DMS53 (cell line): ENCODE measurements around the gene MRPS2.
"Not testable (repeated sequence)": the region's sequence is repeated elsewhere in the genome, so short reads cannot be mapped to it uniquely, and the experiment has no call there.

ENCODE experiments used
- DNase-seq: peaks from one replicate; lab custom pipeline; 2025; lab: John Stamatoyannopoulos, UW

MRPS2 gene

DNA sequence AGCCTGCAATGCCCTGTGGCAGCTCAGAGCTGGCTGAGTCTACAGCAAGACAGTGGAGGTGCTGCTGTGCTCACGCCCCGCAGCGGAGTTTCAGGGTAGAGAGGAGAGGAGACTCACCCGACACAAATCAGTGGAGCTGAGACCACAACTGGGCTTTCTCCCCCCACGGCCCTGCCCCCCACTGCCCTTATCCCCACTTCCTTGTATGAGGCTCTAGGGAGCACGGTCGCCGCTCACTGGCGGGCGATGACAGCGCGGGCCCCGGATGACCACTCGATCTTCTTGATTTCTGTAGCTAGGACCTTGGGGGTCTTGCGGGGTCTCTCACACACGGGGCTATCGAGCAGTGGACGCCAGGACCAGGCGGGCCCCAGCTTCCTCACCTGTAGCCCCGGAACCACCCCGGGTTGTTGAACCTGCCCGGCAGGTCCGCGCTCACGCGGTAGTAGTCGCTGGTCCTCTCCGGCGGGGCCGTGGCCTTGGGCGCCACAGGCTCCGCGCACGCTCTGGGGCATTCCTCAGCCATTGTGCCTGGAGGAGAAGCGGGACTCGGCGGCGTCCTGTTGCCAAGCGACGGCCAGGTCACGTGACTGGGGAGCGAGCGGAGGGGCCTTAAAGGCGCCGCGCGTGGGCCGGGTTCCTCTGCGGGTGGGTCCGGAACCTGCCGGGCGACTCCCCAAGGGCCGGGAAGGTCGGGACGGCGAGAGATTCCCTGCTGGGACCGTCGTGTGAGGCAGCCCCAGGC is 984 bp upstream of the MRPS2 start:
- DNase-seq: peak; percentile 97

DNA sequence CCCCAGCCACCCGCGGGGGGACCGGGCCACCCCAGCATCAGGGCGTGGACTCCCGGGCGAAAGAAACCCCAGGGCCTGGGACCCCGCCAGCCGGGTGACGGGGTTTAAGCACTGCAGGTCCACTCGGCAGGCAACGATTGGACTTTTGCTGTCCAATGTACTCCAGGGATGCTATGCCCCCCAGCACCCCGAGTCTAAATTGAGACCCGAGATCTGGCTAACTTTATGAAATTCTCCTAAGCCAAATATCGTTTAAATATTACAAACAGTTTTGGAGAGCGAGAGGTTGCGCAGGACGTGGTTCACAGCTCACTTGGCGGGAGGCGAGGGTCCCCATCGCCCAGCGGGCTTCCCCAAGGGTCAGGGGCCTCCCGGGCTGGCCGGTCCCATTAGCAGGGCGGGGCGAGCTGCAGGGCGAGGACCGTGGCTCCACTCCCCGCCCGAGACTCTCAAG is 384 bp upstream of the MRPS2 start:
- DNase-seq: peak; percentile 71

- DNase-seq: peak; percentile 36
Observed at GRCh38 chr9:135501261-135502167, 1.0 kb downstream of the MRPS2 start.

DNA sequence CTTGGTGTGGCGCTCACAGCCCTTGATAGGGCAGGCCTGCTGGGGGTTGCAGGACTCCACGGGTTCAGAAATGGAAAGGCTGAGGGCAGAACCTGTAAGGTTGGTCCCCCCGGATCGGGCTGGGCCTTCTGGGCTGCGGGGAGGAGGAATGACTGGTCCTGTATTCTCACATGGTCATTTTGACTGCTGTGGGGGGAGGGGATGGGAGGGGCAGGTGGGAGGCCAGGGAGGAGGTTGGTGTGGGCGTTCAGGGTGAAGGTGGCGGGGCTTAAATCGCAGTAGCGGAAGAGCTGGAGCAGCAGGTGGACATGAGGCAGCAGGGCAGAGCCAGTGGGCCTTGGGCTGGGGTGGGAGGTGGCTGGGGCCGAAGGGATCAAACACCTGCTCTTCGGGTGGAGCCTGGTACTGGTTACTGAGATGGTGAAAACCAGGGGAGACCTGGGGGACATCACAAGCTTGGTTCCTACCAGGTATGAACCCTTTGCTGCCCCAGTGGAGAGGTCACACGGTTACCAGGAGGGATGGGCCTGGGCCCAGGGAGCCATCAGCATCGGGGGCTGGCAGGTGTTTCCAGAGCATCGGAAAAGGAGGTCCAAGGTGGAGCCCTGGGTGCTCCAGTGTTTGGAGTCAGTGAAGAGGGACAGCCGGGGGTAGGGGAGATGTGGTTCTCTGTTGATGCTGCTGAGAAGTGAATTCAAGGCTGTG is 1.8 kb downstream of the MRPS2 start:
- no peak for DNase-seq

DNA sequence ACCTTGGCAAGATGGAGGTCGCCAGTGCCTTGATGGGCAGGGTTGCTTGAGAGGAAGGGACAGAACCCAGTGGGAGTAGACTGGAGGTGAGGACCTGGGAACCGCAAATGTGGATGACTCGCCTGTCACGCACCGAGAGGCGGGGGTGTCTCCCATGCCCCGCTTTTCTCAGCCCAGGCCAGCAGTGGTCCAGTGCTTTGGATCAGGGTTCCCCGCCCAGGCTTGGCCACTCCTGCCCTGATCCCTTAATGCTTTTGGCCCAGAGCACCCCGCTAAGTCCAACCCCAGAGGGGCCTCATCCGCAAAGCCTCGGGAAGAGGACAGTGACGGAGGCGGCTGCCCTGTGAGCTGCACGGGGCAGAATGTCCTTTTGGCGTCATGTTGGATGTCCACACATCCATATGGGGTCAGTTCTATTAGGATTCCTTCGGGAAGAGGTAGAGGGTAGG is 2.4 kb downstream of the MRPS2 start:
- DNase-seq: no peak

DNA sequence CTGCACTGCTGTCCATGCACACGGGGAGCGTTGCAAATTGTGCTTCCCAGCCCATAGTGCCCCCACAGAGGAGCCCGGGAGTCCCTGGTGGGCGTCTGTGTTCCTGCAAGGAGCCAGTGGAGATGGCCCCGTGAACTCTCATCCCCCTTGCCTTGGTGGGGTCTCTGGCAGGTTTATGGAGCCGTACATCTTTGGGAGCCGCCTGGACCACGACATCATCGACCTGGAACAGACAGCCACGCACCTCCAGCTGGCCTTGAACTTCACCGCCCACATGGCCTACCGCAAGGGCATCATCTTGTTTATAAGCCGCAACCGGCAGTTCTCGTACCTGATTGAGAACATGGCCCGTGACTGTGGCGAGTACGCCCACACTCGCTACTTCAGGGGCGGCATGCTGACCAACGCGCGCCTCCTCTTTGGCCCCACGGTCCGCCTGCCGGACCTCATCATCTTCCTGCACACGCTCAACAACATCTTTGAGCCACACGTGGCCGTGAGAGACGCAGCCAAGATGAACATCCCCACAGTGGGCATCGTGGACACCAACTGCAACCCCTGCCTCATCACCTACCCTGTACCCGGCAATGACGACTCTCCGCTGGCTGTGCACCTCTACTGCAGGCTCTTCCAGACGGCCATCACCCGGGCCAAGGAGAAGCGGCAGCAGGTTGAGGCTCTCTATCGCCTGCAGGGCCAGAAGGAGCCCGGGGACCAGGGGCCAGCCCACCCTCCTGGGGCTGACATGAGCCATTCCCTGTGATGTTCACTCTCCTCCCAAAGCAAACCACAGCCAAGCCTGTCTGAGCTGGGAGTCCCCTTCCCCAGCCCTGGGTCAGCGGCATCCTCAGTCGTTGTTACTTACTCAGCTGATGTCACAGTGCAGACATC is 3.1 kb downstream of the MRPS2 start:
- DNase-seq: no peak

DNA sequence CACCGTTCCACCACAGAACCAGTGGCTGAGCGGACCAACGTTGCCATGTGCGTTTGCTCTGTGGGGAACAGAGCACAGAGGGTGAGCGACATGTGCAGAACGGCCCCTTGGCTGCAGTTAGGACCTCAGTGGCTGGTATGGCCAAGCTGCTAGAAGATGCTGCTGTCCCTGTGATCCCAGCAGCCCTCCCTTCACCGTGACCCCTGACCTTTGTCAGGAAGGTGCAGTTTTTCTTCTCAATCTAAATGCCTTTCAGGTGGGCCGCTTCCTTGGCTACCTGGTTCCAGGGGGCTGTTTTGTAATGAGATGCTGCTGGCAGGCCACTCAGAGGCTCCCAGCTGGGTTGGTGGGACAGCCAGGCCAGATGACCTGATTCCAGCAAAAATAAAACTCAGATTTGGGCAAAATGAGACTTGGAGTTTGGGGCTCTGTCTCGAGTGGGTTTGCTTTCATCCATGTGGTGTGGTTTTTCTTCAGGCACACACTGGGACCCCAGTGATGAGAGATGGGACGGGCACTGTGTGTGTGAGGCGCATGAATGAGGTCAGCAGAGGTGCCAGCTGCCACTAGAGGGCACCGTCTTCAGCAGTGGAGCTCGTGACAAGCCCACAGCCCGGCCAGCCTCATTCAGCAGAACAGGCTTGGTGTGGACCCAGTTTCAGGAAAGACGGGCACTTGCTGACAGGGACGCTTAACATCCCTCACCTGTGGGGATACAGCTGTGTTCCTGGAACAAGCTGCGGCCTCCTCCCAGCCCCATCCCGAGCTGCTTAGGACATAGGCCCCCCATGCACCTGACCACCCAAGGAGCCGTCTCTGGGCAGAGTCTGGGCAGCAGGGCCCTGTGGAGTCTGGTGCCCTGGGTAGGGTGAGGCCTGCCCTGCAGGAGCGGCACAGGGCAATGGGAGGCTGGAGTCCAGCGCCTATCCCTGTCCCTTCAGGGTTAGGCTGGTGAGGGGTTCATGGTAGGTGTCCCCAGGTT is 4.1 kb downstream of the MRPS2 start:
- DNase-seq: peak; percentile 83

GRCh38 chr9:135505406-135506187 is 5.1 kb downstream of the MRPS2 start:
- no peak for DNase-seq

DNA sequence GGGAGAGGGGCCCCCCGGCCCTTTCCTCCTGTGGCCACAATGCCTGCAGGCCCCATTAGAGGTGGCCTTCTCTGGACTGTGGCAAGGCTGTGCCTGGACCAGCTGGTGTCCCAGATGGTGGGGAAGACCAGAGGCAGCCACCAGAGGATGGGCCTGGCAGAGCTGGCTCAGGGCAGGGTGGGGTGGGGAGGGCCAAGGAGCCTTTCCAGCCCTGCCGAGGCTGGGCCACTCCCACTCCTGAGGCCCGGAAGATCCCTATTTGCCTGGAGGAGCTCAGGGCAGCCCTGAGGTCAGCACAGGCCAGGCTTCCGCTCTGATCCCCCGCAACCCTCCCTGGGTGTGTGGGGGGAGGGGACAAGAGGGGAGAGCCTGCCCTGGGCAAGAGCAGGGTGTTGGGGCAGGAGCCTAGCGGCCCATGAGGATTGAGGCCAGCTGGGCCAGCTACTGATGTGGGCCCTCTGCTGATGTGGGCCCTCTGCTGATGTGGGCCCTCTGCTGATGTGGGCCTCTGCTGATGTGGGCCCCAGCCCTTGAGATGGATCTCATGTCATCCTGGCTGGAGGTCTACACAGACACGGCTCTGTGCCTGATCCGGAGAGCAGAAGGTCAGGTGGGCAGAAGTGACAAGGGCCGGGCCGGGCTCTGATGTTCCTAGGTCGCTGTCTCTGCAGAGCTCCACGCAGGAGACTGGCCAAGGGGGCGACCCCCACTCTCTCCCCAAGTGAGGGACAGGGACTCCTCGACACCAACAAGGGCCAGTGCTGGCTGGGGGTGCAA is 6.0 kb downstream of the MRPS2 start:
- no peak for DNase-seq

DNA sequence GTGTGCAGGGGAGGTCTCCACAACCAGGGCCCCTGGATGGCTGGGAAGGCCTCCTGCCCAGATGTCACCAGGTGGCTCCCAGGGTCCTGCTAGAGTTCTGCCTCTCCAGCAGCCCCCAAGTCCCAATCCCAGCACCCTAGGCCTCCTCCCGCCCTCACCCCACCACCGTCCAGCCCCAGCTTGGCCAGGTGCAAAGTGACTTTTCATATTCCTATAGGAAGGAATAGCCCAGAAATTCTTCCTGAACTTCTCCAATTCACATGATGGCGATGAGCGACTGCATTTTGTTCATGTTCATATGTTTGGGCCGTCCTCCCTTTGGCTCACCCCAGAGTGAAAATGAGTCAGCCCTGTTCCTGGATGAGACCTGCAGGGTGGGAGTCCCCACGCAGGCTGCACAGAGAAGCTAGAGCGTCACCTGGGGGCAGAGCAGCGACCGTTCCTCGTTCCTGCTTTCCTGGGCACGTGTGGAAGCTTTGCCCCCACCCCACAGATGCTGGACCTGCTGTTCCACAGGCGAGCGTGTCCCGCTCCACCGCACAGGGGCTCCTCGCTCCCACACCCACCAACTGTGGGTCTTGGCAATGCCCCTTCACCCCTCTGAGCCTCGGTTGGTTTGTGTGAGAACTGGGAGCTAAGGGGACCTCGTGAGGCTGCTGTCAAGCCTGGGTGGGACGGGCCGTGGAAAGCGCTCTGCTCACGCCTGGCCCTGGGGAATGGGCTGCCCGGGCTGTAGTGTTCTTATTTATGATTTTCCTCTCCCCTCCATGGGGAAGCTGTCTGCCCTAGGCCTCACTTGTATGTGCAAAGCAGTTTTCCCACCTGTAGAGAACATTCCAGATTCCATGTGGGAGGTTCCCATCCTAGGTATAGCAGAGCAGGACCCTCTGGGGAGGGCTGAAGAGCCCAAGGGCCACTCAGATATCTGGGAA is 6.9 kb downstream of the MRPS2 start:
- no peak for DNase-seq

DNA sequence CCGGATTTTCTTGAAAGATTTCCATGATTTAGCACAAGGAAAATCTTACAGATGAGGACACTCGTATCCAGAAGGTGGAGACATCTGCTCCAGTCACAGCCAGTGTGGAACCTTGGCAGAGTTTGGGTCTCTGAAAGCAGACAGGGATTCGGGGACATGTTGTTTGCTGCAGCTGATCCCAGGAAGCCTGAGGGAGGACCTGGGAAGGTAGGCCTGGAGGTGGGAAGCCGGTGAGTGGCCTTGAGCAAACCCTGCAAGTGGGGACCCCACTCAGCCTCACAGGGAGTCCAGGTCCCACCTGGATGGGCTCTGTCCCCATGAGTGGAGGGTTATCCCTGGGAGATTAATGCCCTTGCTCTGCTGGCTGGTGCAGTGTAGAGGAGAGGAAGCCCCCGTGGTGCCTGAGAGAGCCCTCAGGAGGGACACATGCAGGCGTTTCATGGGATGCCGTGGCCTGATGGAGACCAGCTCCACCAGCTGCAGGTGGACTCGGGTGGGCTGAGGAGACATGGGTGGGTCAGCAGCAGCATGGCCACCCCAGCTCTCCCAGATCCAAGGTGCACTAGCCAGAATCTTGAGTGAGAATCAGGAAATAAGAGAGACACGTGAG is 7.8 kb downstream of the MRPS2 start:
- no peak for DNase-seq

DNA sequence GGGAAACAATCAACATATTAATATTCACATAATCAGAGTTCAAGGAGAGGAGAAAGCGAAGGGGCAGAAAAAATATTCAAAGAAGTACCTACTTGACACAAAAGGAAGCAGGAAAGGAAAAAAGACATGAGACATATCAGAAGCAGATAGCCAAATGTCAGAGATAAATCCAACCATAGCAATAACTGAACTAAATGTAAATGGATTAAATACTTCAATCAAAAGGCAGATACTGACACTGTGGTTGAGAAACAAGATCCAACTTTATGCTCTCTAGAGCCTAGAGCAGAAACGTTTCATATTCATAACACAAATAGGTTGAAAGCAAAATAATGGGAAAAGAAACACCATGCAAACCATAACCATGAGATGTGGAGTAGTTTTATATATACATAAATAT is 9.0 kb downstream of the MRPS2 start:
- no peak for DNase-seq

GRCh38 chr9:135512241-135512603 is 11.7 kb downstream of the MRPS2 start:
- DNase-seq: no peak

DNA sequence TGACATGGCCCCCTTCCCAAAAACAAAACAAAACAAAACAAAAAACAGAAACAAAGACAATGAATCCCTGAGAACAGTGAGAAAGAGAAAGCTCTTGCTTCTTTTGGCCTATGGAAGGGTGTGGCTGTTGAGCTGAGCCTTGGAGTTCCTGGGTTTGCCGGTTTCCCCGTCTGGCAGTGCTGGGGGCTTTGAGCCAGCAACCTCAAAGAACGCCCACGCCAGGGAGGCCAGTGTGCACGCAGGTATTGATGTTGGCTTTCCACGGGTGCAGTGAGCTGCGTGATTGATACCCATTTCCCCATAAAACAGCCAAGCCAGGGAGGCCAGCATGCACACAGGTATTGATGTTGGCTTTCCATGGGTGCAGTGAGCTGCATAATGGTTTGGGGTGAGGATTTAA is 12.4 kb downstream of the MRPS2 start:
- DNase-seq: no peak

- DNase-seq: no peak
Observed at GRCh38 chr9:135513351-135513846, 12.9 kb downstream of the MRPS2 start.

- DNase-seq: not testable (repeated sequence)
Observed at GRCh38 chr9:135513906-135514305, 13.4 kb downstream of the MRPS2 start.
